CD14-positive monocyte (primary cell): ENCODE results near the gene SZRD1. TPM values are rescaled to one million over a fixed set of nuclear protein-coding genes. Genes with fewer than 3 reads are reported as not detected.

Source experiments
- DNase-seq, 3 donors: peaks; one replicate each; pipeline ENCODE4 v3.0.0-alpha.2; 2011 to 2022
- H2AFZ ChIP-seq: 2 replicates; pipeline ENCODE4 v1.6.0; 2012; ENCODE audit warnings: mild to moderate bottlenecking, low read depth, low read length, inconsistent platforms; ENCODE audit not compliant: insufficient read depth, poor library complexity, severe bottlenecking
- H3K27ac ChIP-seq, 2 donors: 1 replicate in 1 of 2; 2 replicates in 1 of 2; pipeline ENCODE4 v1.5.1; 2012 to 2013; ENCODE audit warnings: low read length in 2 of 2, control low read depth in 1 of 2, inconsistent platforms in 1 of 2, low read depth in 1 of 2, mild to moderate bottlenecking in 1 of 2
- H3K27me3 ChIP-seq, 2 donors: one replicate each; pipeline versions ENCODE4 v1.6.0 to v1.6.1; 2011 to 2013; ENCODE audit warnings: low read length in 2 of 2; ENCODE audit not compliant: control insufficient read depth in 2 of 2, insufficient read depth in 2 of 2
- H3K36me3 ChIP-seq, 2 donors: replicated peaks in 1 of 2; 1 replicate in 1 of 2; 2 replicates in 1 of 2; pipeline versions ENCODE4 v1.5.1 to v1.6.1; 2012 to 2013; ENCODE audit warnings: low read length in 2 of 2, control low read depth in 1 of 2, inconsistent platforms in 1 of 2, mild to moderate bottlenecking in 1 of 2; ENCODE audit not compliant: insufficient read depth in 2 of 2, control insufficient read depth in 1 of 2
- H3K4me1 ChIP-seq, 2 donors: 1 replicate in 1 of 2; 2 replicates in 1 of 2; pipeline versions ENCODE4 v1.5.1 to v1.6.1; 2012 to 2013; ENCODE audit warnings: low read length in 2 of 2, control low read depth in 1 of 2, inconsistent platforms in 1 of 2, mild to moderate bottlenecking in 1 of 2, moderate library complexity in 1 of 2; ENCODE audit not compliant: insufficient read depth in 2 of 2, control insufficient read depth in 1 of 2
- H3K4me2 ChIP-seq: replicated peaks from 2 replicates; pipeline ENCODE3; 2012; ENCODE audit warnings: low read length, moderate library complexity, mild to moderate bottlenecking; ENCODE audit not compliant: poor library complexity, severe bottlenecking; ENCODE audit errors: extremely low read depth
- H3K4me3 ChIP-seq, 3 experiments: fragments of 200-600 bp in 1 of 3; sonication (generic) in 1 of 3; replicated peaks in 1 of 3; 1 replicate in 2 of 3; 2 replicates in 1 of 3; pipeline ENCODE4 v1.5.1; 2011 to 2013; ENCODE audit warnings: low read length in 3 of 3, mild to moderate bottlenecking in 3 of 3, control low read depth in 2 of 3, low read depth in 2 of 3, inconsistent platforms in 1 of 3, moderate library complexity in 1 of 3
- H3K79me2 ChIP-seq: 2 replicates; pipeline ENCODE4 v1.6.0; 2012; ENCODE audit warnings: mild to moderate bottlenecking, control low read depth, inconsistent platforms, low read length, moderate library complexity; ENCODE audit not compliant: insufficient read depth
- H3K9ac ChIP-seq: 2 replicates; pipeline ENCODE4 v1.6.0; 2017; ENCODE audit warnings: low read length, mild to moderate bottlenecking; ENCODE audit not compliant: insufficient read depth, poor library complexity, severe bottlenecking
- H3K9me3 ChIP-seq, 2 donors: replicated peaks in 1 of 2; 1 replicate in 1 of 2; 2 replicates in 1 of 2; pipeline versions ENCODE4 v1.5.1 to v1.6.1; 2012 to 2013; ENCODE audit warnings: low read length in 2 of 2, control low read depth in 1 of 2; ENCODE audit not compliant: control insufficient read depth in 1 of 2, insufficient read depth in 1 of 2
- H4K20me1 ChIP-seq: 2 replicates; pipeline ENCODE4 v1.6.0; 2012; ENCODE audit warnings: mild to moderate bottlenecking, low read length, control low read depth, moderate library complexity; ENCODE audit not compliant: insufficient read depth
- H3K27ac Mint-ChIP-seq, 7 donors: one replicate each; pipeline ENCODE4 v1.8.0; 2020; ENCODE audit warnings: mild to moderate bottlenecking in 7 of 7, mixed read lengths in 7 of 7, moderate library complexity in 6 of 7, inconsistent platforms in 2 of 7
- H3K27me3 Mint-ChIP-seq, 3 donors: one replicate each; pipeline ENCODE4 v1.8.0; 2021 to 2022; ENCODE audit warnings: low read depth in 3 of 3, mild to moderate bottlenecking in 3 of 3, mixed read lengths in 3 of 3, moderate library complexity in 3 of 3, inconsistent platforms in 1 of 3
- H3K36me3 Mint-ChIP-seq, 2 donors: one replicate each; pipeline ENCODE4 v1.8.0; 2020; ENCODE audit warnings: mixed read lengths in 2 of 2, inconsistent platforms in 1 of 2, mild to moderate bottlenecking in 1 of 2
- H3K4me1 Mint-ChIP-seq: one replicate; pipeline ENCODE4 v1.8.0; 2020; ENCODE audit warnings: mild to moderate bottlenecking, mixed read lengths
- H3K4me3 Mint-ChIP-seq, 2 donors: one replicate each; pipeline ENCODE4 v1.8.0; 2020; ENCODE audit warnings: mild to moderate bottlenecking in 2 of 2, mixed read lengths in 2 of 2, moderate library complexity in 1 of 2
- H3K9me3 Mint-ChIP-seq, 7 donors: one replicate each; pipeline ENCODE4 v1.8.0; 2020 to 2022; ENCODE audit warnings: mixed read lengths in 7 of 7, mild to moderate bottlenecking in 6 of 7, moderate library complexity in 6 of 7, inconsistent platforms in 2 of 7
- WGBS: methylation state at CpG from one replicate; pipeline ENCODE4 v1.1.5; 2013; ENCODE audit warnings: missing lambda C conversion rate; ENCODE audit not compliant: insufficient coverage; 5-methylcytosine and 5-hydroxymethylcytosine counted together
- intact Hi-C, 2 donors: fragments of 100-400 bp; cut with micrococcal nuclease; formaldehyde crosslinking; loops; one replicate each; pipeline versions ENCODE4 v1.15.0 to v1.15.1; 2023
- polyA plus RNA-seq, 3 donors: library from polyadenylated mRNA; depleted of rRNA in 1 of 3; unstranded in 2 of 3; stranded (reverse) in 1 of 3; fragments of 300-500 nt in 2 of 3; fragments of >200 nt in 1 of 3; fragmentation: Illumina TruSeq in 2 of 3; gene quantifications; 1 replicate in 2 of 3; 2 replicates in 1 of 3; pipeline ENCODE4 v1.2.3, GENCODE V29; 2012 to 2021
- TF ChIP-seq, protein P1 (sequence below): fragments of 200-600 bp; IDR thresholded peaks from one replicate; pipeline ENCODE4 v1.8.0; 2022; ENCODE audit warnings: antibody characterized with exemption, mild to moderate bottlenecking

Gene SZRD1
- polyA plus RNA-seq, 3 donors = 46.4 to 50.5 (median 47.2) TPM

DNA sequence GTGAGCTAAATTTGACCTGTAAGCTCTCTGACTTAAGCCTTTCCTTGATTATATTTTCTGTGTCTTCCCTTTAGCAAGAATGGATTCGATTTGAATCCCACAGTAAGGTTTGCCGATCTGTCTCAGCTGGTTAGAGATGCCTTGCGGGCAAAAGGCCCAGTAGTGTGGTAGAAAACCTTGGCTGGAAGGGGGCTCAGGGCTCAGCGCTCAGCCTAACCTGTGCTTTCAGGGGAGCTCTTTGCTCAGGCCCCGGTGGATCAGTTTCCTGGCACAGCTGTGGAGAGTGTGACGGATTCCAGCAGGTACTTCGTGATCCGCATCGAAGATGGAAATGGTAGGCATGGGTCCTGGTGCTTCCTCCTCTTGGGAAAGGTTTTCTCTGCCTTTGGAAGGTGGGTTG, 80.6 kb downstream of the SZRD1 start:
- WGBS = 96% methylated on average over 9 of the region's 9 CpGs
- H3K27ac ChIP-seq = no peak overlapping the region
- H3K4me1 ChIP-seq = peaks cover 25 to 27% of the 10 kb centered on the region in 2 donors
- Mint-ChIP-seq H3K9me3 (peaks cover 0 to 5% (median 0%) of the 10 kb centered on the region in 7 donors), H3K4me3 (no peak overlapping the region), H3K27ac (no peak overlapping the region), H3K36me3 (peaks cover 75 to 95% of the 10 kb centered on the region in 2 donors), H3K4me1 (peaks cover 27% of the 10 kb centered on the region), H3K27me3 (no peaks in the 10 kb centered on the region)
- peaks cover 75 to 83% of the 10 kb centered on the region in 2 donors for H3K36me3 ChIP-seq
- H3K4me3 ChIP-seq = no peak overlapping the region
- no peaks in the 10 kb centered on the region for H3K9me3 ChIP-seq
- H3K27me3 ChIP-seq = no peaks in the 10 kb centered on the region
- intact Hi-C loops = no loop called here
- peaks cover 100% of the 10 kb centered on the region for H4K20me1 ChIP-seq
- H3K79me2 ChIP-seq = peaks cover 42% of the 10 kb centered on the region
- no peak overlapping the region for H2AFZ ChIP-seq
- DNase-seq = no peak
- TF ChIP-seq, protein P1, sequence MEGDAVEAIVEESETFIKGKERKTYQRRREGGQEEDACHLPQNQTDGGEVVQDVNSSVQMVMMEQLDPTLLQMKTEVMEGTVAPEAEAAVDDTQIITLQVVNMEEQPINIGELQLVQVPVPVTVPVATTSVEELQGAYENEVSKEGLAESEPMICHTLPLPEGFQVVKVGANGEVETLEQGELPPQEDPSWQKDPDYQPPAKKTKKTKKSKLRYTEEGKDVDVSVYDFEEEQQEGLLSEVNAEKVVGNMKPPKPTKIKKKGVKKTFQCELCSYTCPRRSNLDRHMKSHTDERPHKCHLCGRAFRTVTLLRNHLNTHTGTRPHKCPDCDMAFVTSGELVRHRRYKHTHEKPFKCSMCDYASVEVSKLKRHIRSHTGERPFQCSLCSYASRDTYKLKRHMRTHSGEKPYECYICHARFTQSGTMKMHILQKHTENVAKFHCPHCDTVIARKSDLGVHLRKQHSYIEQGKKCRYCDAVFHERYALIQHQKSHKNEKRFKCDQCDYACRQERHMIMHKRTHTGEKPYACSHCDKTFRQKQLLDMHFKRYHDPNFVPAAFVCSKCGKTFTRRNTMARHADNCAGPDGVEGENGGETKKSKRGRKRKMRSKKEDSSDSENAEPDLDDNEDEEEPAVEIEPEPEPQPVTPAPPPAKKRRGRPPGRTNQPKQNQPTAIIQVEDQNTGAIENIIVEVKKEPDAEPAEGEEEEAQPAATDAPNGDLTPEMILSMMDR = no peak
- no peak overlapping the region for H3K9ac ChIP-seq
- H3K4me2 ChIP-seq = no peak overlapping the region

Other genes with a start within 250 kb of the SZRD1 start
- under 1 TPM in 1 of 3 donors, not detected in 2; 0.03 TPM for gene EPHA2, start 211.2 kb upstream of the SZRD1 start, polyA plus RNA-seq
- 1 to 10 TPM; 2.2 to 7.9 (median 2.3) TPM for gene ARHGEF19, start 154.6 kb upstream of the SZRD1 start, polyA plus RNA-seq
- 1 to 10 TPM in 2 of 3 donors, under 1 TPM in 1; 0.54 to 1.7 (median 1.4) TPM for gene CPLANE2, start 130.1 kb upstream of the SZRD1 start, polyA plus RNA-seq
- gene FBXO42, start 14.8 kb upstream of the SZRD1 start, polyA plus RNA-seq = 10 to 100 TPM; 11.6 to 18.4 (median 16.9) TPM
- gene SPATA21, start 70.2 kb downstream of the SZRD1 start, polyA plus RNA-seq = not detected
- gene NECAP2, start 73.5 kb downstream of the SZRD1 start, polyA plus RNA-seq = 100 to 1,000 TPM in 2 of 3 donors, 10 to 100 TPM in 1; 78.9 to 223 (median 183) TPM
- not detected for gene RNU1-1, start 147.0 kb downstream of the SZRD1 start, polyA plus RNA-seq
- gene NBPF1, start 246.3 kb downstream of the SZRD1 start, polyA plus RNA-seq = 1 to 10 TPM; 2.6 to 9.0 (median 4.3) TPM